ENCODE results near the gene LYST.

Gene LYST

GRCh38 chr1:235821361-235821981 lies 45.2 kb downstream of the LYST start:
- H3K4me3 ChIP-seq (ENCODE audit: low read length in 2 of 2), result no peak overlapping the region
- no peaks in the 10 kb centered on the region for H3K27me3 ChIP-seq (ENCODE audit: control insufficient read depth in 1 of 2, insufficient read depth in 2 of 2, low read length in 2 of 2)
- peaks cover 0 to 6% of the 10 kb centered on the region in 2 donors for H3K36me3 ChIP-seq (ENCODE audit: control insufficient read depth in 2 of 2, insufficient read depth in 2 of 2, low read length in 2 of 2)
- H3K27ac ChIP-seq (ENCODE audit: low read length), result no peak overlapping the region
- H3K4me1 ChIP-seq (ENCODE audit: control insufficient read depth, insufficient read depth, low read length), result no peaks in the 10 kb centered on the region
- no peaks in the 10 kb centered on the region for H3K9me3 ChIP-seq (ENCODE audit: control insufficient read depth in 2 of 2, low read length in 2 of 2)
- no peak overlapping the region for H3K9ac ChIP-seq (ENCODE audit: low read length in 2 of 2)

- H3K4me3 ChIP-seq (ENCODE audit: low read length in 2 of 2), result no peak overlapping the region
- H3K36me3 ChIP-seq (ENCODE audit: control insufficient read depth in 2 of 2, insufficient read depth in 2 of 2, low read length in 2 of 2), result no peaks in the 10 kb centered on the region
- H3K27me3 ChIP-seq (ENCODE audit: control insufficient read depth in 1 of 2, insufficient read depth in 2 of 2, low read length in 2 of 2), result no peaks in the 10 kb centered on the region
- no peaks in the 10 kb centered on the region for H3K4me1 ChIP-seq (ENCODE audit: control insufficient read depth, insufficient read depth, low read length)
- no peak overlapping the region for H3K9ac ChIP-seq (ENCODE audit: low read length in 2 of 2)
- no peak overlapping the region for H3K27ac ChIP-seq (ENCODE audit: low read length)
- H3K9me3 ChIP-seq (ENCODE audit: control insufficient read depth in 2 of 2, low read length in 2 of 2), result no peaks in the 10 kb centered on the region
These were observed 46.6 kb downstream of the LYST start for GRCh38 chr1:235820061-235820460.

- no peaks in the 10 kb centered on the region for H3K9me3 ChIP-seq (ENCODE audit: control insufficient read depth in 2 of 2, low read length in 2 of 2)
- no peak overlapping the region for H3K9ac ChIP-seq (ENCODE audit: low read length in 2 of 2)
- H3K36me3 ChIP-seq (ENCODE audit: control insufficient read depth in 2 of 2, insufficient read depth in 2 of 2, low read length in 2 of 2), result no peaks in the 10 kb centered on the region
- no peak overlapping the region for H3K27ac ChIP-seq (ENCODE audit: low read length)
- H3K4me1 ChIP-seq (ENCODE audit: control insufficient read depth, insufficient read depth, low read length), result no peaks in the 10 kb centered on the region
- H3K4me3 ChIP-seq (ENCODE audit: low read length in 2 of 2), result no peak overlapping the region
- no peaks in the 10 kb centered on the region for H3K27me3 ChIP-seq (ENCODE audit: control insufficient read depth in 1 of 2, insufficient read depth in 2 of 2, low read length in 2 of 2)
These were observed 48.0 kb downstream of the LYST start for GRCh38 chr1:235818632-235819136.

- Histone ChIP-seq H3K4me3 (ENCODE audit: low read length in 2 of 2) (no peak overlapping the region), H3K4me1 (ENCODE audit: control insufficient read depth, insufficient read depth, low read length) (no peaks in the 10 kb centered on the region), H3K9me3 (ENCODE audit: control insufficient read depth in 2 of 2, low read length in 2 of 2) (no peaks in the 10 kb centered on the region), H3K27me3 (ENCODE audit: control insufficient read depth in 1 of 2, insufficient read depth in 2 of 2, low read length in 2 of 2) (no peaks in the 10 kb centered on the region), H3K36me3 (ENCODE audit: control insufficient read depth in 2 of 2, insufficient read depth in 2 of 2, low read length in 2 of 2) (no peaks in the 10 kb centered on the region), H3K9ac (ENCODE audit: low read length in 2 of 2) (no peak overlapping the region), H3K27ac (ENCODE audit: low read length) (no peak overlapping the region)
These were observed 49.5 kb downstream of the LYST start for GRCh38 chr1:235817101-235817728.

GRCh38 chr1:235809688-235810397 lies 56.9 kb downstream of the LYST start:
- Histone ChIP-seq H3K4me3 (ENCODE audit: low read length in 2 of 2) (no peak overlapping the region), H3K27me3 (ENCODE audit: control insufficient read depth in 1 of 2, insufficient read depth in 2 of 2, low read length in 2 of 2) (no peaks in the 10 kb centered on the region), H3K36me3 (ENCODE audit: control insufficient read depth in 2 of 2, insufficient read depth in 2 of 2, low read length in 2 of 2) (peaks cover 9 to 11% of the 10 kb centered on the region in 2 donors), H3K9me3 (ENCODE audit: control insufficient read depth in 2 of 2, low read length in 2 of 2) (no peaks in the 10 kb centered on the region), H3K9ac (ENCODE audit: low read length in 2 of 2) (no peak overlapping the region), H3K27ac (ENCODE audit: low read length) (no peak overlapping the region), H3K4me1 (ENCODE audit: control insufficient read depth, insufficient read depth, low read length) (no peaks in the 10 kb centered on the region)

- Histone ChIP-seq H3K4me3 (ENCODE audit: low read length in 2 of 2) (no peak overlapping the region), H3K27me3 (ENCODE audit: control insufficient read depth in 1 of 2, insufficient read depth in 2 of 2, low read length in 2 of 2) (no peaks in the 10 kb centered on the region), H3K4me1 (ENCODE audit: control insufficient read depth, insufficient read depth, low read length) (no peaks in the 10 kb centered on the region), H3K27ac (ENCODE audit: low read length) (no peak overlapping the region), H3K36me3 (ENCODE audit: control insufficient read depth in 2 of 2, insufficient read depth in 2 of 2, low read length in 2 of 2) (peaks cover 11 to 13% of the 10 kb centered on the region in 2 donors), H3K9me3 (ENCODE audit: control insufficient read depth in 2 of 2, low read length in 2 of 2) (no peaks in the 10 kb centered on the region), H3K9ac (ENCODE audit: low read length in 2 of 2) (no peak overlapping the region)
These were observed 58.5 kb downstream of the LYST start for GRCh38 chr1:235808223-235808622.

- Histone ChIP-seq H3K4me3 (ENCODE audit: low read length in 2 of 2) (no peak overlapping the region), H3K4me1 (ENCODE audit: control insufficient read depth, insufficient read depth, low read length) (no peaks in the 10 kb centered on the region), H3K36me3 (ENCODE audit: control insufficient read depth in 2 of 2, insufficient read depth in 2 of 2, low read length in 2 of 2) (peaks cover 11 to 13% of the 10 kb centered on the region in 2 donors), H3K27ac (ENCODE audit: low read length) (no peak overlapping the region), H3K27me3 (ENCODE audit: control insufficient read depth in 1 of 2, insufficient read depth in 2 of 2, low read length in 2 of 2) (no peaks in the 10 kb centered on the region), H3K9me3 (ENCODE audit: control insufficient read depth in 2 of 2, low read length in 2 of 2) (no peaks in the 10 kb centered on the region), H3K9ac (ENCODE audit: low read length in 2 of 2) (no peak overlapping the region)
These were observed 60.6 kb downstream of the LYST start for GRCh38 chr1:235806123-235806522.

- Histone ChIP-seq H3K36me3 (ENCODE audit: control insufficient read depth in 2 of 2, insufficient read depth in 2 of 2, low read length in 2 of 2) (peaks cover 11 to 14% of the 10 kb centered on the region in 2 donors), H3K9me3 (ENCODE audit: control insufficient read depth in 2 of 2, low read length in 2 of 2) (no peaks in the 10 kb centered on the region), H3K27me3 (ENCODE audit: control insufficient read depth in 1 of 2, insufficient read depth in 2 of 2, low read length in 2 of 2) (no peaks in the 10 kb centered on the region), H3K27ac (ENCODE audit: low read length) (no peak overlapping the region), H3K4me1 (ENCODE audit: control insufficient read depth, insufficient read depth, low read length) (no peaks in the 10 kb centered on the region), H3K9ac (ENCODE audit: low read length in 2 of 2) (no peak overlapping the region), H3K4me3 (ENCODE audit: low read length in 2 of 2) (no peak overlapping the region)
These were observed 63.9 kb downstream of the LYST start for GRCh38 chr1:235802573-235803346.

GRCh38 chr1:235799264-235799663 lies 67.4 kb downstream of the LYST start:
- no peaks in the 10 kb centered on the region for H3K9me3 ChIP-seq (ENCODE audit: control insufficient read depth in 2 of 2, low read length in 2 of 2)
- H3K9ac ChIP-seq (ENCODE audit: low read length in 2 of 2), result no peak overlapping the region
- no peaks in the 10 kb centered on the region for H3K4me1 ChIP-seq (ENCODE audit: control insufficient read depth, insufficient read depth, low read length)
- H3K4me3 ChIP-seq (ENCODE audit: low read length in 2 of 2), result no peak overlapping the region
- H3K27me3 ChIP-seq (ENCODE audit: control insufficient read depth in 1 of 2, insufficient read depth in 2 of 2, low read length in 2 of 2), result no peaks in the 10 kb centered on the region
- peaks cover 4 to 9% of the 10 kb centered on the region in 2 donors for H3K36me3 ChIP-seq (ENCODE audit: control insufficient read depth in 2 of 2, insufficient read depth in 2 of 2, low read length in 2 of 2)
- no peak overlapping the region for H3K27ac ChIP-seq (ENCODE audit: low read length)

- H3K4me3 ChIP-seq (ENCODE audit: low read length in 2 of 2), result no peak overlapping the region
- H3K27ac ChIP-seq (ENCODE audit: low read length), result no peak overlapping the region
- no peak overlapping the region for H3K9ac ChIP-seq (ENCODE audit: low read length in 2 of 2)
- H3K36me3 ChIP-seq (ENCODE audit: control insufficient read depth in 2 of 2, insufficient read depth in 2 of 2, low read length in 2 of 2), result peaks cover 3 to 21% of the 10 kb centered on the region in 2 donors
- no peaks in the 10 kb centered on the region for H3K27me3 ChIP-seq (ENCODE audit: control insufficient read depth in 1 of 2, insufficient read depth in 2 of 2, low read length in 2 of 2)
- H3K9me3 ChIP-seq (ENCODE audit: control insufficient read depth in 2 of 2, low read length in 2 of 2), result no peaks in the 10 kb centered on the region
- no peaks in the 10 kb centered on the region for H3K4me1 ChIP-seq (ENCODE audit: control insufficient read depth, insufficient read depth, low read length)
These were observed 75.1 kb downstream of the LYST start for GRCh38 chr1:235791532-235792060.
